ENCODE measurements around the gene SSRP1. TPM values are rescaled to one million over a fixed set of nuclear protein-coding genes. Genes with fewer than 3 reads are reported as not detected.
"Not testable (repeated sequence)": the region's sequence is repeated elsewhere in the genome, so short reads cannot be mapped to it uniquely, and the experiment has no call there.

Gene SSRP1
- total RNA-seq, 1 experiment from 2014 or later, result 290 TPM

DNA sequence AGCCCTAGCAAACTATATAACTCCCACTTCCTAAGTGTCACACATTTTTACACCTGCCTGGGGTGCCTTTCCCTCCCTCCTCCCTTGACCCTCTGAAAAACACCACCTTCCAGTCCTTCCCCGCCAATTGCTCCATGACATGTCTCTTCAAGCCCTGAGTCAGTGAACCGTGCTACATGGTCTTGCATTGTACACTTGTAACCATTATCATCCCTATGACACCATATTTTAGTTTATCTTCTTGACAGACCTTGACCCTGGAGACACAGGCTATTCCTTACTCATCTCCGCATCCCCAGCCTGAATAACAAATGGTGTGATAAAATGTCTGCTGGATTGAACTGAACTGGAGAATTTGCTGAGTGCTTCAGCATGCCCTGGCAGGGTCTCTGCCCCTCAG lies 47.8 kb downstream of the SSRP1 start:
- H3K4me2 ChIP-seq, result no peak overlapping the region
- no peak for DNase-seq
- no TSS peak for BruUV-seq (replicated peaks)
- H3K9me2 ChIP-seq (ENCODE audit: insufficient read depth), result no peaks in the 10 kb centered on the region
- no peak overlapping the region for H3K27ac ChIP-seq
- POLR2A ChIA-PET (ENCODE audit: unreplicated experiment), result no interaction called here
- no peak overlapping the region for H2AFZ ChIP-seq
- CTCF ChIA-PET, result no interaction called here
- H3K4me1 ChIP-seq (replicated peaks; ENCODE audit: insufficient read depth), result peaks cover 8% of the 10 kb centered on the region
- H3K27me3 ChIP-seq (ENCODE audit: insufficient read depth, low read depth), result no peaks in the 10 kb centered on the region
- no peaks in the 10 kb centered on the region for H3K9me3 ChIP-seq (ENCODE audit: insufficient read depth, low read depth)
- intact Hi-C loops (cut with micrococcal nuclease; ENCODE audit: unreplicated experiment), result no loop called here
- no peaks in the 10 kb centered on the region for H4K20me1 ChIP-seq (ENCODE audit: insufficient read depth)
- H3K36me3 ChIP-seq (ENCODE audit: low read depth), result no peaks in the 10 kb centered on the region
- TF ChIP-seq, protein P1, sequence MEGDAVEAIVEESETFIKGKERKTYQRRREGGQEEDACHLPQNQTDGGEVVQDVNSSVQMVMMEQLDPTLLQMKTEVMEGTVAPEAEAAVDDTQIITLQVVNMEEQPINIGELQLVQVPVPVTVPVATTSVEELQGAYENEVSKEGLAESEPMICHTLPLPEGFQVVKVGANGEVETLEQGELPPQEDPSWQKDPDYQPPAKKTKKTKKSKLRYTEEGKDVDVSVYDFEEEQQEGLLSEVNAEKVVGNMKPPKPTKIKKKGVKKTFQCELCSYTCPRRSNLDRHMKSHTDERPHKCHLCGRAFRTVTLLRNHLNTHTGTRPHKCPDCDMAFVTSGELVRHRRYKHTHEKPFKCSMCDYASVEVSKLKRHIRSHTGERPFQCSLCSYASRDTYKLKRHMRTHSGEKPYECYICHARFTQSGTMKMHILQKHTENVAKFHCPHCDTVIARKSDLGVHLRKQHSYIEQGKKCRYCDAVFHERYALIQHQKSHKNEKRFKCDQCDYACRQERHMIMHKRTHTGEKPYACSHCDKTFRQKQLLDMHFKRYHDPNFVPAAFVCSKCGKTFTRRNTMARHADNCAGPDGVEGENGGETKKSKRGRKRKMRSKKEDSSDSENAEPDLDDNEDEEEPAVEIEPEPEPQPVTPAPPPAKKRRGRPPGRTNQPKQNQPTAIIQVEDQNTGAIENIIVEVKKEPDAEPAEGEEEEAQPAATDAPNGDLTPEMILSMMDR (conservative IDR thresholded peaks at IDR 0.05), result no peak
- TF ChIP-seq EZH2 (IDR thresholded peaks at IDR 0.05; ENCODE audit: low read depth), result no peak
- no peaks in the 10 kb centered on the region for H3K79me2 ChIP-seq (ENCODE audit: low read depth)
- peaks cover 16% of the 10 kb centered on the region for H3F3A ChIP-seq (ENCODE audit: insufficient read depth, low read depth)
- no peak overlapping the region for H3K4me3 ChIP-seq

DNA sequence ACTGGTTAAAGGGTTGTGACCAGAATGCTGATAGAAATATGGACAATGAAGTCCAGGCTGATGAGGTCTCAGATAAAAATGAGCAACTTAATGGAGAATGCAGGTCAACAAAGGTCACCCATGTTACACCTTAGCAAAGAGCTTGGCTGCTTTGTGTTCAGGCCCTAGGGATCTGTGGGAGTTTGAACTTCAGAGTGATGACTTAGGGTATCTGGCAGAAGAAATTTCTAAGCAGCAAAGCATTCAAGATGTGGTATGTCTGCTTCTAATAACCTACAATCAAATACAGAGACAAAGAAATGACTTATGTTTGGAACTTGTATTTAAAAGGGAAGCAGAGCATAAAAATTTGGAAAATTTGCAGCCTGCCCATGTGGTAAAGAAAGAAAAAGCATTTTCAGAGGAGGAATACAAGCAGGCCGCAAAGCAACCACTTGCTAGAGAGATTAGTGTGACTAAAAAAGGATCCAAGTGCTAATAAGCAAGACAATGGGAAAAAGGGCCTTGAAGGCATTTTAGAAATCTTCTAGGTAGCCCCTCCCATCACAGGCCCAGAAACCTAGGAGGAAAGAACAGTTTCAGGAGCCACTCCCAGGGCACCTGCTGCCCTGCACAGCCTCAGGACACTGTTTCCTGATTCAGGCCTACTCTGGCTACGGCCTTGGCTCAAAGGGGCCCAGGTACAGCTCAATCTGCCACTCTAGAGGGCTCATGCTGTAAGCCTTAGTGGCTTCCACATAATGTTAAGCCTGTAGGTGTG lies 52.3 kb downstream of the SSRP1 start:
- POLR2A ChIA-PET (ENCODE audit: unreplicated experiment), result no interaction called here
- no peaks in the 10 kb centered on the region for H3K79me2 ChIP-seq (ENCODE audit: low read depth)
- H3K9me2 ChIP-seq (ENCODE audit: insufficient read depth), result no peaks in the 10 kb centered on the region
- intact Hi-C loops (cut with micrococcal nuclease; ENCODE audit: unreplicated experiment), result no loop called here
- no peaks in the 10 kb centered on the region for H3K27me3 ChIP-seq (ENCODE audit: insufficient read depth, low read depth)
- peaks cover 17% of the 10 kb centered on the region for H3F3A ChIP-seq (ENCODE audit: insufficient read depth, low read depth)
- H3K4me3 ChIP-seq, result no peak overlapping the region
- no peak for TF ChIP-seq EZH2 (IDR thresholded peaks at IDR 0.05; ENCODE audit: low read depth)
- TF ChIP-seq, protein P1 (conservative IDR thresholded peaks at IDR 0.05), result no peak
- no peak overlapping the region for H3K27ac ChIP-seq
- no TSS peak for BruUV-seq (replicated peaks)
- peaks cover 27% of the 10 kb centered on the region for H3K4me1 ChIP-seq (replicated peaks; ENCODE audit: insufficient read depth)
- H2AFZ ChIP-seq, result no peak overlapping the region
- H3K9me3 ChIP-seq (ENCODE audit: insufficient read depth, low read depth), result no peaks in the 10 kb centered on the region
- H4K20me1 ChIP-seq (ENCODE audit: insufficient read depth), result no peaks in the 10 kb centered on the region
- peak in 1 of 2 experiments; percentile 19 for DNase-seq
- H3K36me3 ChIP-seq (ENCODE audit: low read depth), result no peaks in the 10 kb centered on the region
- no peak overlapping the region for H3K4me2 ChIP-seq
- CTCF ChIA-PET, result no interaction called here

DNA sequence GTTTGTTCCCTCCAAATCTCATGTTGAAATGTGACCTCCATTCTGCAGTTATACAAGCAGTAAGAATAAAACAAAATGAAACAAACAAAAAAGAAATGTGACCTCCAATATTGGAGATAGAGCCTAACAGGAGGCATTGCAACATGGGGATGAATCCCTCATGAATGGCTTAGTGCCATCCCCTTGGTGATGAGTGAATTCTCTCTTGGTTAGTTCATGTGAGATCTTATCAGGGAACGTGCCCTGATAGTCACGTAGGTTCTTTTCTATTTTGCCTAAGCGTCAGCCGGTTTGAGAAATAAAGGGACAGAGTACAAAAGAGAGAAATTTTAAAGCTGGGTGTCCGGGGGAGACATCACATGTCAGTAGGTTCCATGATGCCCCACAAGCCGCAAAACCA lies 54.1 kb downstream of the SSRP1 start:
- CTCF ChIA-PET; H4K20me1 ChIP-seq (ENCODE audit: insufficient read depth); H3K4me3 ChIP-seq; H2AFZ ChIP-seq; H3K4me2 ChIP-seq; POLR2A ChIA-PET (ENCODE audit: unreplicated experiment); H3K79me2 ChIP-seq (ENCODE audit: low read depth); H3K9me3 ChIP-seq (ENCODE audit: insufficient read depth, low read depth); DNase-seq; H3K27ac ChIP-seq; intact Hi-C loops (cut with micrococcal nuclease; ENCODE audit: unreplicated experiment); H3K36me3 ChIP-seq (ENCODE audit: low read depth); H3K27me3 ChIP-seq (ENCODE audit: insufficient read depth, low read depth); BruUV-seq (replicated peaks); H3K9me2 ChIP-seq (ENCODE audit: insufficient read depth): not testable (repeated sequence)
- Histone ChIP-seq H3F3A (ENCODE audit: insufficient read depth, low read depth) (peaks cover 27% of the 10 kb centered on the region), H3K4me1 (replicated peaks; ENCODE audit: insufficient read depth) (peaks cover 46% of the 10 kb centered on the region)

DNA sequence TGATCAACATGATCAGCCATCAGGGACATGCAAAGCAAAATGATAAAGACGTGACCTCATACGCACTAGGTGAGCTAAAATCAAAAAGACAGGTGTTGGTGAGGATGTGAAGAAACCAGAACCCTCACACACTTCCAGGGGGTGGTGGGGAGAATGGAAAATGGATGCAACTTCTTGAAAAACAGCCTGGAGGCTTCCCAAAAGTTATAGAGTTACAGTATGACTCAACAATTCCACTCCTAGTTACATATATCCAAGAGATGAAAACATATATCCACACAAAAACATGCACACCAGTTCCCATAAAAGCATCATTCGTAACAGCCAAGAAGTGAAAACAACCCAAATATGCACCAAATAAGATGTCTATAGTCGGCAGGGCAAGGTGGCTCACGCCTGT lies 56.6 kb downstream of the SSRP1 start:
- TF ChIP-seq, protein P1 (conservative IDR thresholded peaks at IDR 0.05), result no peak
- no peak for TF ChIP-seq EZH2 (IDR thresholded peaks at IDR 0.05; ENCODE audit: low read depth)
- H3K36me3 ChIP-seq (ENCODE audit: low read depth), result no peaks in the 10 kb centered on the region
- POLR2A ChIA-PET (ENCODE audit: unreplicated experiment), result no interaction called here
- H3K79me2 ChIP-seq (ENCODE audit: low read depth), result no peaks in the 10 kb centered on the region
- H3F3A ChIP-seq (ENCODE audit: insufficient read depth, low read depth), result peaks cover 27% of the 10 kb centered on the region
- CTCF ChIA-PET, result no interaction called here
- H2AFZ ChIP-seq, result no peak overlapping the region
- H4K20me1 ChIP-seq (ENCODE audit: insufficient read depth), result no peaks in the 10 kb centered on the region
- H3K4me2 ChIP-seq, result peak overlapping the region; percentile 83; the same call in 1 of the 2 replicates
- peaks cover 46% of the 10 kb centered on the region for H3K4me1 ChIP-seq (replicated peaks; ENCODE audit: insufficient read depth)
- no peak overlapping the region for H3K4me3 ChIP-seq
- peak overlapping the region; percentile 90 for H3K27ac ChIP-seq
- no peaks in the 10 kb centered on the region for H3K27me3 ChIP-seq (ENCODE audit: insufficient read depth, low read depth)
- H3K9me3 ChIP-seq (ENCODE audit: insufficient read depth, low read depth), result no peaks in the 10 kb centered on the region
- intact Hi-C loops (cut with micrococcal nuclease; ENCODE audit: unreplicated experiment), result no loop called here
- H3K9me2 ChIP-seq (ENCODE audit: insufficient read depth), result peaks cover 7% of the 10 kb centered on the region; the same call in 1 of the 2 replicates
- BruUV-seq (replicated peaks), result no TSS peak
- DNase-seq, result peak in 1 of 2 experiments; percentile 34
